ENCODE data around the gene H2AZ2.

DNA sequence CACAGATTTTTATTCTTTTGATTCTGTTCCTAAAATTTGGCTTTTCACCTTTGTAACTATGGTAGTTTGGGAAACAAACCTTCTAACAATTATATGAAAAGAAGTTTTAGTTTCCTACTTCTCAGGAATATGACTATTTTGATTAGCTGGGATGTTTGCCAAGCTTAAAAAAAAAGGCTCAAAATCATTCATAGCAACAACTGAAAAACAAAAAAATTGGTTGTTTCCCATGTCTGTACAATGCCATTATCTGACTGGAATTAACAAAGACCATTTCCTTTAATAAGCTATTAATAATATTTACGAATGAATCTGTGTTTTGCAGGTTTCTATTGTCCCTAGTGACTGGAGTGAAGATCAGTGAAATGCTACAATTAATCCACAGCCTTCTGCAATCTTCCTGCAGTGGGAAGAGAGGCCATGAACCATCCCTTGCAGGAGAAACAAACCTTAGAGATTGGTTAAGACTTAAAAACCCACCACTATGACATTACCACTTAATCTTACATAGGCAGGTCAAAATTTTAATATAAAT lies 33.2 kb upstream of the H2AZ2 start:
- TF ChIP-seq EZH2 (IDR thresholded peaks at IDR 0.05; ENCODE audit: borderline replicate concordance, low read depth, low read length, severe bottlenecking), result no peak
- TF ChIP-seq, protein P1, sequence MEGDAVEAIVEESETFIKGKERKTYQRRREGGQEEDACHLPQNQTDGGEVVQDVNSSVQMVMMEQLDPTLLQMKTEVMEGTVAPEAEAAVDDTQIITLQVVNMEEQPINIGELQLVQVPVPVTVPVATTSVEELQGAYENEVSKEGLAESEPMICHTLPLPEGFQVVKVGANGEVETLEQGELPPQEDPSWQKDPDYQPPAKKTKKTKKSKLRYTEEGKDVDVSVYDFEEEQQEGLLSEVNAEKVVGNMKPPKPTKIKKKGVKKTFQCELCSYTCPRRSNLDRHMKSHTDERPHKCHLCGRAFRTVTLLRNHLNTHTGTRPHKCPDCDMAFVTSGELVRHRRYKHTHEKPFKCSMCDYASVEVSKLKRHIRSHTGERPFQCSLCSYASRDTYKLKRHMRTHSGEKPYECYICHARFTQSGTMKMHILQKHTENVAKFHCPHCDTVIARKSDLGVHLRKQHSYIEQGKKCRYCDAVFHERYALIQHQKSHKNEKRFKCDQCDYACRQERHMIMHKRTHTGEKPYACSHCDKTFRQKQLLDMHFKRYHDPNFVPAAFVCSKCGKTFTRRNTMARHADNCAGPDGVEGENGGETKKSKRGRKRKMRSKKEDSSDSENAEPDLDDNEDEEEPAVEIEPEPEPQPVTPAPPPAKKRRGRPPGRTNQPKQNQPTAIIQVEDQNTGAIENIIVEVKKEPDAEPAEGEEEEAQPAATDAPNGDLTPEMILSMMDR (IDR thresholded peaks at IDR 0.05; ENCODE audit: borderline replicate concordance, extremely low read depth, low read length, poor library complexity, severe bottlenecking), result no peak

Measured in DND-41 (cell line).